GM12864 (cell line): ENCODE results near the gene PIK3AP1.

Experiments
- DNase-seq: peaks from one replicate; pipeline ENCODE4 v3.0.0-alpha.2; 2011; ENCODE audit warnings: low read depth
- H3K4me3 ChIP-seq: 2 replicates; pipeline ENCODE4 v1.5.1; 2011; ENCODE audit warnings: mild to moderate bottlenecking, low read depth, low read length, control low read depth
- TF ChIP-seq, protein P1 (sequence below): IDR thresholded peaks from 2 replicates; pipeline ENCODE4 v1.5.1; 2011; ENCODE audit warnings: low read depth, mild to moderate bottlenecking, moderate library complexity, low read length, control low read depth, inconsistent platforms; ENCODE audit errors: missing control alignments

Gene PIK3AP1

DNA sequence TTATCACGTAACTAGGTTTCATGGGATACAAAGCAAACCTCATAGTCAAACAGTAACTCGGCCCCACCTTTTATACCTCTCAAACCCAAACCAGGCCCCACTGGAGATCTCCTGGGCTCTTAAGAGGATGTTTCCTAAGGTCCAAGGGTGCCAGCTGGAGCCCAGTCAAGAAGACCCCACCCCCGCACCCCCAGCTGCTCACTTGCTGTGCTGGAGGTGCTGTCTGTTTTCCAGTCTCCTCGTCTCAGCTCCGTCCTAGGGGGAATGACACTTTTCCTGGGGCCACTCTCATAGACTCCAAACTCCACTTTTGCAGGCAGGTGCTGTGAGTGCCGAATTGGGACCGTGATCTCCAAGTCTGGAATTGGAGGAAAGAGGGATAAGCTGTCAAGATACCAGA is 110.8 kb downstream of the PIK3AP1 start:
- no peak overlapping the region for H3K4me3 ChIP-seq
- TF ChIP-seq, protein P1, sequence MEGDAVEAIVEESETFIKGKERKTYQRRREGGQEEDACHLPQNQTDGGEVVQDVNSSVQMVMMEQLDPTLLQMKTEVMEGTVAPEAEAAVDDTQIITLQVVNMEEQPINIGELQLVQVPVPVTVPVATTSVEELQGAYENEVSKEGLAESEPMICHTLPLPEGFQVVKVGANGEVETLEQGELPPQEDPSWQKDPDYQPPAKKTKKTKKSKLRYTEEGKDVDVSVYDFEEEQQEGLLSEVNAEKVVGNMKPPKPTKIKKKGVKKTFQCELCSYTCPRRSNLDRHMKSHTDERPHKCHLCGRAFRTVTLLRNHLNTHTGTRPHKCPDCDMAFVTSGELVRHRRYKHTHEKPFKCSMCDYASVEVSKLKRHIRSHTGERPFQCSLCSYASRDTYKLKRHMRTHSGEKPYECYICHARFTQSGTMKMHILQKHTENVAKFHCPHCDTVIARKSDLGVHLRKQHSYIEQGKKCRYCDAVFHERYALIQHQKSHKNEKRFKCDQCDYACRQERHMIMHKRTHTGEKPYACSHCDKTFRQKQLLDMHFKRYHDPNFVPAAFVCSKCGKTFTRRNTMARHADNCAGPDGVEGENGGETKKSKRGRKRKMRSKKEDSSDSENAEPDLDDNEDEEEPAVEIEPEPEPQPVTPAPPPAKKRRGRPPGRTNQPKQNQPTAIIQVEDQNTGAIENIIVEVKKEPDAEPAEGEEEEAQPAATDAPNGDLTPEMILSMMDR, result no peak
- DNase-seq, result no peak

DNA sequence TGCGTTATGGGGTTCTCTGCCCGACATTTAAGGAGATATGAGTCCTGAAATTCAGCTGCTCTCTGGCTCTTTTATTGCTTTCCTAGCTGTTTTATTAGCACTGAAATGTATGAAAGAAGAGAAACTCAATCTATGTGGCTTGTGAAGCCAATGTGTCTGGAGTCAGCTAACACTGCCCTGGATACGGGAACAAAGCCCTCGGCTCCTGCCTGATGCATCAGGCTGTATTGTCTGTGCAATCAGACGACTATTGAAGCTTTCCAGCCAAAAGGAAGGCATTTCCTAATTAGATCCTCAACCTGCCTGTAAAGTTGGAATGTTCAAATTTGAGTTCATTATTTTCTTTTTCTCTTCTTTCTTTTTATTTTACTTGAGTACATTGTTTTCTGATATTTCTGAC is 111.5 kb downstream of the PIK3AP1 start:
- TF ChIP-seq, protein P1, result no peak
- H3K4me3 ChIP-seq, result no peak overlapping the region
- no peak for DNase-seq

DNA sequence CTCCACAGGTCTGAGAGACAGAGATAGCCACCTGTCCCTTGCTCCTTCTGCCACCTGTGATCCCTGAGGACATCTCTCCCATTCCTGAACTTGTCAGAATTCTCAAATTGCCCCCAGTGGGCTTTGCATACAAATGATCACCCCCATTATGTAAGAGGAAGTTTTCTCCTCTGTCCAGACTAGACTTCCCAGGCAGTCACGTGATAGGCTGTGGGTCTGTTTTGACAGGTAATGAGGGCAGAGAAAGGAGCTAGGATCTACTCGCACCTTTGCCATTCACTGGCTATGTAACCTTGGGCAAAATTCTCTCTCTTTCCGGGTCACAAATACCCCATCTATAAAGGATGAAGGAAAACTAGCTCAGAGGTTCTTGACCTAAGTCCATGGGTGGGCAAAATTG is 112.1 kb downstream of the PIK3AP1 start:
- TF ChIP-seq, protein P1, result no peak
- H3K4me3 ChIP-seq, result no peak overlapping the region
- DNase-seq, result no peak

DNA sequence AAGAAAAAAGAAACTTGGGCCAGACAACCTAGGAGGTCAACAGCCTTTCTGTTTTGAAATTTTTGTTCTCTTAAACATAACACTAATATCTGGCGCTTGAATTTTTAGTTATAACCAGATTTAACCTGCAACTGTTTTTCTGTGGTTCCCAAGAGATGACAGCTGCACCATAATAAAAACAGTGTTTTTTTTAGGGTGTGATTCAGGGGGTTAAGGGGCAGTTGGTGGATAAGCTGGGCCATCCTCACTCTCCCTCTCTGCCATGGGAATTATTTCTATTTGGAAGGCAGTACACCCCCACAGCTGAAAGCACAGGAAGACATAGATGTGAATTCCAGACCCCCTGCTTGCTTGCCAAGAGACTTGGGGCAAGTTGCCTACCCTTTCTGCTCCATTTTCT is 113.4 kb downstream of the PIK3AP1 start:
- H3K4me3 ChIP-seq, result no peak overlapping the region
- TF ChIP-seq, protein P1, result no peak
- no peak for DNase-seq

DNA sequence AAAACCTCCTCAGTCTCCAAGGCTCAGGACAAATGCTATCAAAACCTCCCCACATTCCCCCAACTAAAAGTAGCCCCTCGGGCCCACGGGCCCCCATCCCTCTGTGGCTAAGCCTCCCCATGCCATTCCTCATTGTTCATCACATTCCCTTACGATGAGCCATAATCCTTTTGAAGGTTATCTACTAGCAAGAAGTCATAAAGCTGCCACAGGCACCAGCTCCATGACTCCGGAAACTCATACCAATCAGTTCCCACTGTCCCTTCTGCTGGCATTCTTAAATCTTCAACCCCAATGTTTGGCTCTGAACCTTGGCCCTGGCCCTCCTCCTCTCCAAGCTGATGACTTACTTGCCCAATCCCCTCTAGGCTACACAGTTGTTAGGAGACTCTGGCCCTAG is 114.1 kb downstream of the PIK3AP1 start:
- TF ChIP-seq, protein P1, result no peak

DNA sequence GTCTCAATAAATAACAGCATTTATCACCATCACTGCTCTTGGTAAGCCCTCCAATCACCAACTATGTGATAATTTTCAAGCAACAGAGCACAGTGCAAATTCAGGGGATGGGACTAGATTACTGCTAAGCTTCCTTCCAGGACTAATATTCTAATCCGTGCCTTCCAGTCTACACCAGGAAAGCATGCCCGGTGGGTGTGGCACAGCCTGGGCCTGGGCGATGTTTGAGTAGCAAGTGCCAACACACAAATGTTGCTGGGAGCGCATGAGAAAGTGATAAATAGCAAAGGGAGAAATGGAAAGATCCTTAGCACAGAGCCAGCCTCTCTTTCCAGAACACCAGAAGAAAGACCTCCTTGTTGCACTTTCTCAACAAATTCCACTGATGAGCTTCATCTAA is 120.0 kb downstream of the PIK3AP1 start:
- DNase-seq, result no peak
- no peak overlapping the region for H3K4me3 ChIP-seq
- TF ChIP-seq, protein P1, result no peak

More for the DNA sequence above, 114.1 kb downstream of the PIK3AP1 start:
- no peak for DNase-seq
- H3K4me3 ChIP-seq, result no peak overlapping the region

DNA sequence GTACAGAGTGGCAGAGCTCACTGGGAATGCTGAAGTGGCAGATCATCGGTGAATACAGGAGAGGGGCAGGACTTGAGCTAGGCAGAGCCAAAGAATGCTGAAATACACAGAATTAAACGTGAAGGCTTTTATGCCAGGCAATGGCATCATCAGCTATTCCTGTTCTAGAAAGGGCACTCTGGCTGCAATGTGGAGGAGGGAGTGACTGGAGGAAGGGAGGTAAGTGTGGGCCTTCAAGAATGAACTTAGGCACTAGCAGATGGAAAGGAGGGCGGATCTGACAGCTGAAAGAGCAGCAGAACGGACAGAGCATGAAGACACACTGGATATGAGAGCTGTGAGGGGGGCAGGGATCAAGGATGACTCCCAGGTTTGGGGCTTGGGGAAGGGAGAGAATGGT is 121.5 kb downstream of the PIK3AP1 start:
- no peak for DNase-seq
- no peak overlapping the region for H3K4me3 ChIP-seq
- TF ChIP-seq, protein P1, result no peak
